22Rv1 (cell line): ENCODE measurements around the gene PRKCB.

ENCODE experiments used
- CTCF ChIP-seq: fragments of 450-650 bp; IDR thresholded peaks from 2 replicates; pipeline ENCODE4 v1.5.1; 2017; ENCODE audit warnings: mild to moderate bottlenecking
- ZFX ChIP-seq: fragments of 450-650 bp; IDR thresholded peaks from 2 replicates; pipeline ENCODE4 v1.6.1; 2017; ENCODE audit warnings: antibody characterized with exemption, borderline replicate concordance

DNA sequence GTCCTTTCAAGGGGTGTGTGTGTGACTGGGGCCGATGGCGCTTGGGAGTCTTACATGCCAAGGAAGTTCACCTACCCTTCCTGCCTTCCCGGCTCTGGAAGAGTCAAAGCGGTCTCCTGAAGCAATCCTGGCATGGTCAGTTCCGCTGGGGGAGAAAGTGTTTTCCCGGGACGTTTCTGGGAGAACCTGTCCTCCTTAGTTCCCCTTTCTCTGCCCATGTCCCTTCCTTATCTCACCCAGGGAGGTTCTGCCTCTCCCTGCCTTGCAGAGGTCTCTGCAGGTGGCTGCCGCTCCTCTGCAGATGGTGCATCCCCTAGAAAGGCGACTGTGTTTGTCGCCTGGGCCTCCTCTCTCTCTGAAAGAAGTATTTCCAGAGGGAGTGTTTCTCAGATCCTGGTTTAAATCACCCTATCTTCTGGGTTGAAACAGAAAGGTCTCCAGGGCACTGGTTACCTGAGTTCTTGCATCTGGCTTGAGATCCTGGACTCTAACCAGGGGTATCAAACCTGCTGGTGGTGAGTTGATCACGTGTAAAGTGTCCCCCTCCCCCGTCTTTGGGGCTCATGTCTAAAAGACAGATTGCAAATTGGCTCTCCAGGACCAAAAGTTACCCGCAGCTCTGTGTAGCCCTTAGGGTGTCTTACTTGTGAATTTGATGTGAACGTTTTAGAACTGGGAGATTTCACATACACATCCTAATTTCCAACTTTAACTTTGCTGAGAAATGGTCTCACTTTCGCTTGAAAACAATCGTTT lies 1.9 kb downstream of the PRKCB start:
- TF ChIP-seq CTCF (no peak), ZFX (no peak)
